GM18520 (cell line): ENCODE data around the gene THBD.

Source experiments
- ATAC-seq: cut with Tn5 transposase; IDR thresholded peaks from one replicate; pipeline ENCODE4 v1.9.1; 2021; ENCODE audit not compliant: unreplicated experiment

THBD gene, protein sequence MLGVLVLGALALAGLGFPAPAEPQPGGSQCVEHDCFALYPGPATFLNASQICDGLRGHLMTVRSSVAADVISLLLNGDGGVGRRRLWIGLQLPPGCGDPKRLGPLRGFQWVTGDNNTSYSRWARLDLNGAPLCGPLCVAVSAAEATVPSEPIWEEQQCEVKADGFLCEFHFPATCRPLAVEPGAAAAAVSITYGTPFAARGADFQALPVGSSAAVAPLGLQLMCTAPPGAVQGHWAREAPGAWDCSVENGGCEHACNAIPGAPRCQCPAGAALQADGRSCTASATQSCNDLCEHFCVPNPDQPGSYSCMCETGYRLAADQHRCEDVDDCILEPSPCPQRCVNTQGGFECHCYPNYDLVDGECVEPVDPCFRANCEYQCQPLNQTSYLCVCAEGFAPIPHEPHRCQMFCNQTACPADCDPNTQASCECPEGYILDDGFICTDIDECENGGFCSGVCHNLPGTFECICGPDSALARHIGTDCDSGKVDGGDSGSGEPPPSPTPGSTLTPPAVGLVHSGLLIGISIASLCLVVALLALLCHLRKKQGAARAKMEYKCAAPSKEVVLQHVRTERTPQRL

DNA sequence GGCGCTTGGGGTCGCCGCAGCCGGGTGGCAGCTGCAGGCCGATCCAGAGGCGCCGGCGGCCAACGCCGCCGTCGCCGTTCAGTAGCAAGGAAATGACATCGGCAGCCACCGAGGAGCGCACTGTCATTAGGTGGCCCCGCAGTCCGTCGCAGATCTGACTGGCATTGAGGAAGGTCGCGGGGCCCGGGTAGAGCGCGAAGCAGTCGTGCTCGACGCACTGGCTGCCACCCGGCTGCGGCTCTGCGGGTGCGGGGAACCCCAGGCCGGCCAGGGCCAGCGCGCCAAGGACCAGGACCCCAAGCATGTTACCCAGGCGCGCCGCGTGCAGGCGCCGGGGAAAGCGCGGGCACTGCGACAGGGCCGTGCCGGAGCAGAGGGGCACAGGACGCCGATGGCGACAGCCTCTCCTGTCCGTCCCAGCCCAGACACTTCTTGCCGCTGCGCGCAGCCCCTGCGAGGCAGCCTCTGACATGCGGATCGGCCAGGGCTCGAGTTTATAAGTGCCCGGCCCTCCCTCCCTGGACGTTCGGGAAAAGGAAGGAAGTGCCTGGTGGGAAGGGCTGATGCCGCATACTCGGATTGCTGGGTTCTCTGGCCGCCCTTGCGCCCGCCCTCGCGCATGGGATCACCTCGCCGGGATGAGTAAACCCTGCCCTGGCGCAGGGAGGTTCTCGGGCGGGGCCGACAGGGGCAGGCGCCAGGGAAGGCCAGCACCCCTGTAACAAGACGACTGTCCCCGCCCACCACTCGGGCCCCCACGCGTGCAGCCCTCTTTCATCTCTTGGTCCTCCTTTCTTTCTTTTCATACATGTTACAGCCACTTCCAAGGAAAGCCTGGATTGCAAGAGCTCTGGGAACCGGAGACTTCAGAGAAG lies at the start of gene THBD:
Gene THBD, minus strand, starts transcription at position 472 of the 875 bp plus-strand sequence. Its CDS starts 168 bp downstream, at position 304.
- ATAC-seq, result no peak

DNA sequence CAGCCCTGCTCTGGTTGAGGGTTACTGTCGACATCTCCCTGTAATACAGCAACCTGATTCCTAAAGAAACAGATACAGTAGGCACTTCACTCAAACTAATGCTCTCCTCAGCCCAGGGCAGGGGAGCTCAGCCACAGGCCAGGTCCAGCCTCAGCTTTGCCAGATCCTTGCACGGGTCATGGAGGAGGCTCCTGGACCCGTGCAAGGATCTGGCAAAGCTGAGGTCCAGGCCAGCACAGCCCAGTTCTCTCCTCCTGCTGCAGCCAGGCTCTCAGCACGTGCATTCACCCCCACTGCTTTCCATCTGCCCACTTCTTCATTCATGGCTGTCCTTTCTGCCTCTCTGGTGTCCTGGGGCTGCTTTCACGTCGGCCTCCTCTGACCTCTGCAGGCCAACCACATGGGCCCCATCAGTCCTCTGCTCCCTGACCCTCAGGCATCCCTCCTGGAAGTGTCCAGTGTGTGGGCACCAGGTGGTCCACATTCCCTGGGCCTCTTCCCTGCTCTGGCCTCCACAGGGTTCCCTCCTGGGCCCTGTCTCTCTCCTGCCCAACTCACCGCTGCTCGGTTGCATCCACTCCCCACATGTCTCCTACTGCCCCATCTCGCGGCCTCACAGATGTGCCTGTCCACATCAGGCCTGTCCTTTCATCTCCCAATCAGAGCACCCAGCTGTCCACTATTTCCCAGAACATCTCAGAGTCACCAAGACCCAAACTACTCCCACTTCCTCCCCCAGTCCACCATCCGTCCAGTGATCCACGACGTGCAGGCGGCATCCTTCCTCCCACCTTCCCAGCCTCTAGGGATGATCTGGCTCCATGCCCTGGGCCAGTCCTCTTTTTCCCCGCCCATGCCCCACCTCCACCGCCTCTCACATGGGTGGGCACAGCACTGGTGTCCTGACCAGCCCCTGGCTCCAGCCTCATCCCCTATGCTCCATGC lies 48.4 kb upstream of the THBD start:
- no peak for ATAC-seq

DNA sequence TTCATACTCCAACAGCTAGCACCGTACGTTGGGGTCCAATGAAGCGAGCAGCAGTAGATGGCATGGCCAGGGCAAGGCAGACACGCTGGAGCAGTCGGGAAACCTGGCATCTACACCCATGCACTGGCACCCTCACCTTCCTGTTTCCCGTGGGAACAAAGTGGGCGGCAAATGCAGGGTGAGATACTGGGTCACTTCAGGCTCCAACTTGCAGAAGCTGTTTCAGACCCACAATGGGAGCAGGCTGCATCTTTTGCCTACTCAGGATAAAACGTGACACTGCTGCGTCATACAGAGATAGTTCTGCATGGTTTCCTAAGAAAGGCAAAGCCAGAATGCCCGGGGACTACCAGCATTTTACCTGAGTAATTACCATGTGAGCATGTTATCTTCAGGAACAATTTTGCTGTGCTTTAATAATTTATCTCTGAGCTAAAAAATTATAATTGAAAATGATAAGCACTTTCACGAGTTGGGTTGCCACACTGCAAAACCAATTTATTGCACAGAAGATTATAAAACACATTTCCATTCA lies 47.6 kb upstream of the THBD start:
- ATAC-seq, result no peak

DNA sequence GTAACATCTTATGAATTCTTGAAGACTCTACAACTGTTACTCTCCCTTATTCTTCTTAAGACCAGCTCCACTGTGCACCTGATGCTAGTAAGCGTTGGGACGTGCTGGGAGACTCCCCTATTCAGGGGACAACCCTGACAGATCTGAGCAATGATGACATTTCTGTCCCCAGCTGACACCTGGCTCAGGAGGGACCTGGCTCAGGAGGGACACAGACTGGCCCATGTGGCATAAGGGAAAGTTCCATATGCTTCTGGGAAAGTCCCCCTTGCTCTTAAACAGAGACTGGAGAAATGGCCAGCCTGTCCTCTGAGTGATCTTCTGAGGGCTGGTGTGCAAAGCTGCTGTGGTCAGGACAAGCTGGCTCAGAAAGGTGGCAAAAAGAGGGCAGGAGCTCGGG lies 46.6 kb upstream of the THBD start:
- no peak for ATAC-seq

DNA sequence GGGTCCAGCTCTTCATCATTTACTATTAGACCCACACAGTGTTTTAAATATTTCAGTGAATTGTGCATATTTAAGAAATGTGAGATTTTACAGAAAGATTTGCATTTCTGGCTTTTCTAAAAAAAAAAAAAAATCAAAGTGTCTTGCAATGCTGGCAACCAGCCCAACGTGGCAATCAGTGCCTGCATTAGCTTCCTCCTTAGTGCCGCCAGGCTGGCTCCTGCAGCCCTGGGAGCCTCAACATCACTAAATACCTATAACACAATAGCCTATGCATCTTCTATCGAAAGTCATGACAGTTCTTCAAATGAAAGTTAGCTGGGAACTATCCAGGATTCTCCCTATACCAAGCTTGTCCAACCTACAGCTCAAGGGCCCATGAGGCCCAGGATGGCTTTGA lies 46.0 kb upstream of the THBD start:
- no peak for ATAC-seq

DNA sequence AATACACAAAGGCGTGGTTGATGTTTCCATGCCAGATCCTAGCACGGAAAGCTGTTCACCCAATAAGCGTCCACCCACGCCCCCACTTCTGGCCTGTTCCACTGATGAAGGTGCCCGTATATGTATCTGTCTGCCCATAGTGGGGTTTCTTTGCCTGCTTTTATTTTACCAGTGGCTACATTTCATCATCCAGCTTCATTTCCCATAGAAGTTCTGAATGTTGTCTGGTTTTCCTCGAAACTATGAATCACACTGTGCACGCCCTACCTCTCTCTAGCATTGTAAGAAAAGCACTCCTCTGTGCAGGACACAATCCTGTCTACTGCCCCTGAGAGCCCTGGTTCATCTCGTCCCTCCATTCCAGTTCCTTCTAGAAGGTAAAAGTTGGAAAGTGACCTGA lies 45.5 kb upstream of the THBD start:
- ATAC-seq, result no peak

DNA sequence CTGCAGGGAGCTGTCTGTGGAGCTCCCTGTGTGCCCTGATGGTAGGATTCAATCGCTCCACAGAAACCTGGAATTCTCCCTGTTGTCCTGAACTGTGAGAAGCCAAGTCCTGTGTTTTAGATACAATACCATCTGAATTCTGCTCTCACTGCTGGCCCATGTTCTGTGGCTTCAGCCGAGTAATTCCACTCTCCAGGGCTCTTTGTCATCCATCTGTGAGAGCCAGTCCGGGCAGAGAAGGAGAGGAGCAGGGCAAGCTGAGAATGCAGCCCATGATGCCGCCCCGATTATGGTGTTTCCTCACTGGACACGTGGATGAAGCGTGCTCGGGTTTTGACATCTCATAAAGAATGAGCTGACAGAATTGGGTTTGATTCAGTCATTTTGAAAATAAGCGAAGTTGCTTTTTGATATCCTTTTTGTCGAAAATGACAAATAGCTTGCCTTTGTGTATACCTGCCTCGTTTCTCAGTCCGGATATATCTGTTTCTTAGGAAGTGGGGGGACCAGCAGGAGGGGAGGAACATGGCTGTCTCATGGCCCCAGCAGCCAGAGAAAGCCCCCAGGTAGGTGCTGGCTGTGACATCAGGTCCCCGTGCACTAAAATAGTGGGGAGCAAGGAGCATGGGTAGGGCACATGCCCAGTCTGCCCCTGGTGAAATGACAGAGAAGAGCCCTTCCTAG lies 44.9 kb upstream of the THBD start:
- ATAC-seq, result no peak

DNA sequence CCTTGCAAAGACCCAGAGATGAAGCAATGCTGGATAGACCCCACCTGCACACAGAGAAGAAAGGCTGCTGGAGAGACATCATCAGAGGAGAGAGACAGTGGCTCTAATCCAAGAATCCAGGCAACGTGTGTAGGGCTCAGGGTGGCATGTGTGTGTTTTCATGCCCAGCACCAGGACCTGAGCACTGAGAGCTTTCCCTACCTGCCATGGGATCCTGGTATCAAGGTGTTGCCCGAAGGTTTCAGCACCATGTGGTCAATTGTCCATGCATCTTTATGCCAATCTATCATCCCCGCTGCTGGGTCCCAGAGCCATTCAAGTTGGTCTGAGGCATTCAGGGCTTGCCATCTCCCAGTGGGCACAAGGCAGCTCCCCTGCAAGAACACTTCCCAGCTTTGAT lies 44.1 kb upstream of the THBD start:
- no peak for ATAC-seq

DNA sequence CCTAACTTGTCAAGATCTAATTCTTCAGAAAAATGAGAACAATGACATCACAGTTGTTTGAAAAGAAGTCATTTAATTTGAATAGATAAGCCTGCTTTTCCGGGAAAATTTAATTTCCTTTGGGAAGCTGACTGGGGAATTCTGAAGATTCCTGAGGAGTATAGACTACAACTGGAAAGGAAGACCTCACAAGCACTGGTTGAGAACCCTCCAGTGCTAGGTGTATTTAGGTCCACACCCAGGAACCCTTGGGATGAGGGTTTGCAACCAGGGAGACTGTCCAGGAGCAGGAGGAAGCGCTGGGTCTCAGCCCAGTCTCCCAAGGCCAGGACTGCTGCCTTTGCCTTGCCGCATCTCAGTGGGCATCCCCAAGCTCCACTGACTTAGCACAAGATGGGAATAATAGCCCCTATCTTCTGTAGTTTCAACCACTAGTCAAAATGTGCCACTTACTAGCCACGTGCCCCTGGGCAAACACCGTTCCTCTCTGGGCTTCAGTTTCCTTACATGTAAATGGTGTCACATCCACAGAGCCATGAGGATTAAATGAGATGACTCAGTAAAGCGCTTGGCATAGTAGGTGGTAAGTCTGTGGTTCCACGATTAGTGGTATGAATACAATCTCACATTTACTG lies 43.5 kb upstream of the THBD start:
- no peak for ATAC-seq

DNA sequence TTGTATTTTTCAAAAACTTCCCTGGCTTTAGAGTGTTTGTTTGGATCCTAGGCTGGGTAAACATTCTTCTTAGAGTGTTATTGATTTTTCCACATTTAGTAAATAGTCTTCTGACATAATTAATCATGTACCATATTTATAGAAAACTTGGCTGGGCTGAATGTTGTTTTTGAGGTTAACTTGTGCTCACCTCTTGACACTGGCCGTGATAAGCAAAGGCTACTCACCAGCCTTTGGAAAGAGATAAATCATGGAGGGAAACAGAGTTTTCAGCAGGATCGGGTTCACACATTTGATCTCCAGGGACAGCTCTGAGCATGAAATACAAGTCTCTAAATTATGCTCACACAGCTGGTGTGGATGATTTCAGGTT lies 42.9 kb upstream of the THBD start:
- no peak for ATAC-seq

DNA sequence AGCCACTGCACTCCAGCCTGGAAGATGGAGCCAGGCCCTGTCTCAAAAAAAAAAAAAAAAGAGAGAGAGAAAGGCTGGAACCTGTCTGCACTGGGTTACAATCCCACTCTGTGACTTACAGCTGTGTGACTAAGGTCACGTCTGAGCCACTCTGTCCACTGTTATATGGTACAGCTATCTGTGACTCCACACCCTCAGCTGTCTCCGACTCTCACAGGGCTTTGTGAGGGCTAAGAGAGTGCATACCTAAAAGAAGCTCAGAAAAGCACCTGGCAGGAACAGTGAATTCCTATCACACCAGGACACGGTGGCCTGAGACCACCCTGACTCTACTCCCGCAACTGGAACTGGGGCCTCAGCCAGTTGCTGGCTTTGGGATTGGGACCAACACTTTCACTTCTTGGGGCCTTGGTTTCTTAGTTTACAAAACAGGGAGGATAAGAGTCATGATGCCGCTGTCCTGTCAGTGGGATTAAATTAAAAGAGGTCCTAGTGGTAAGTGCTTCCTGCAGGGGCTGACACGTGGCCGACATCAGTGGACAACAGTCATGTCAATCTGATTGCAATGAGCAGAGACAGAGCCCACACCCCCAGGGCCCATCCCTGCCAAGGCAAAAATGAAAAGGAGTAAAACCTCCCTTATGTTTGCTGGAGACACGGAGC lies 42.4 kb upstream of the THBD start:
- no peak for ATAC-seq

DNA sequence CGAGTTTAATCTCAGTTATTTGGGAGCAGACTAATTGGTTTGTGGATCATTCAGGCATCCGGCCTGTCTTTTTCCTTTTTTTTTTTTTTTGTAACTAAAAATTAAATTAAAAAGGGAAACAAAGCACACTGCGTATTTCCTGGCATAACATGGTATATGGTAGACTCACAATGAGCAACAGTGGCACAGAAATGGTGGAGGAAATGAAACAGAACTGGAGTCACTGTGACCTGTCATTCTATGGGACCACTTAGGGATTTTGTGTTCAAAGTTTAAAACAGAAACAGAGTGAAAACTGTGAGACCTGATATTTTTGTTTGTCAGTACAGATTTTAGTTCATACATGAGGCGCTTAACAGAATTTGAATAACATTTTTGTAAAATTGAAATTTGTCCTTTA lies 41.4 kb upstream of the THBD start:
- no peak for ATAC-seq

DNA sequence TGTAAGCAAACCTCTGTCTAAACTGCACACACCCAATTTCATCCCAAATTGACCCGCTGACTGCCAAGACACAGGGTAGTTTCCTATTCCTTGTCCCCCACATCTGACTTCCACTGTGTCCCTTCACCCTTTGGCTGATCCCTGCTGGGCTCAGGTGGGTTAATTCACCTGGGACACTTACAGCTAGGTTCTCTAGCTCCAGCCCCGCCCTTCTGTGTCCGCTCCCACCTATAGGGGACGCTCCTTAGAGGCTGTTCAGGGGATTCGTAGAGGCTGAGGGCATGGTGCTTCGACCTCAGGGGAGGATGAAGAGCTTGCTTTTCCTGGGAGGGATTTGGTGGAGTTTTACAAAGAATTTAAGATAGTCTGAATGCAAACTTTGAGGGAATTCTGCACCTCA lies 40.7 kb upstream of the THBD start:
- no peak for ATAC-seq

DNA sequence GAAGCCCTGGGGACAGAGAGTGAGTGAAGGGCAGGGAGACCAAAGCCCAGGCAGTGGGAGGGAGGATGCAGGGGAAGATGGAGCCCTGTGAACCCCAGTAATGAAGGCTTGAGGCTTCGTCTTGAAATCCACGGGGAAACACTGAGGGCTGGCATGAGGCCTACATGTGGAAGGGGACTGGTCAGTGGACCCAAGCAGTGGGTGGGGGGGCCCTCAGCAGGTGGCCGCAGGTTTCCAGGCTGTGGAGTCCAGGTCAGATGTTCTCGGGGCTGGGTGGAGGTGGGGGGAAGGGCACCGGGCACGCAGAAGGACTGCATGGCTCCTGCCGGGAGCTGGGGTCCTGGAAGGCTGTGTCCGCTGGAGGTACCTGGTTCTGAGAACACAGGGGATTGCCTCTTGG lies 39.4 kb upstream of the THBD start:
- no peak for ATAC-seq

DNA sequence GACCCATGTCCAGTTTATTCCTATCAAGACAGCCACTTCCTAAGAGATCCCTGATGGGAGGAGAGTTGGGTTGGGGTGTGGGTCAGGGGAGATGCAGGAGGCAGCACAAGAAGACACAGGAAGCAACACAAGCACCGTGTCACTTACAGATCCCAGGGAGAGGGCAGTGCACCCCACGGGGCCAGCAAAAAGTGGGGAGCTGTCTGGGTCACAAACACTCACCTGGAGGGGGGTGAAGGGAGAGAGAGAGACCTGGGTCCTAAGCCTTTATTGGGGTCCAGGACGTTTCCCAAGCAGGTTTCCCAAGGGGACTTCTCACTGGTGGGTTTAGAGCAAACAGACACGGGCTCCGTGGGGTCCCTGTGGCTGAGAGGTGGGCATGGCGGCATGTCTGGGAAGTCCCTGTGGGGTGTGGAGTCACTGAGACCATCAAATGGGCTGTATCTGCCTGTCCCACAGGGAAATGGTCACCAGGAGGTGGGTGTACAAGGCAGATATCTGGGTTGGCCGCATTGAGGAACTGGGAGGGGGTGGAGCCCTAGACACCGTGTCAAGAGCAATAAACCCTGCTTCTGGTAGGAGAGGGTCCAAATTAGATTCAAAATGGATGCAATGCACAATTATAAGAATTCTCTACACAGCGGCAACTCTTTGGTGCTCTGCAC lies 38.2 kb upstream of the THBD start:
- ATAC-seq, result no peak

DNA sequence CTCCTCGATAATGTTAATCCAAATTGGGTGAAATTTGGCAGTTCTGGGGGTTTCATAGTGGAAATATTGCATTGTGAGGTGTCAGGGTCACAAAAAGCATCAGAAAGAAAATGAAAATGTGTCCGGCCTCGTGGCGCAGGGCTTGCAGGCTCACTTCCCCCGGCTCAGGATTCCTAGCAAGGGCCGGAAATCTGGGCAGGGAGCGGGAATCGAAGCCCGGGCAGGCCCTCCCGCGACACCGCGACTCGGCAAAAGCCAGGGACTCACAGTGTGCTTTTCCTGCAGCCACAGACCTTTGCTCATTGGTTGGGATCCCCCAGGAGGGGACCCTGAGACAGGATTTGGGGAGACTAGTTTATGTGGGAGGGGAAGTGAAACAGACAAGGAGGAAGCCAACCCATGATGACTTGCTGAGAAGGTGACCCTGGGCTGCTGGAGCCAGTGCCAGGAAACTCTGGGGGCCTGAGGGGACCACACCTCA lies 37.5 kb upstream of the THBD start:
- ATAC-seq, result no peak

DNA sequence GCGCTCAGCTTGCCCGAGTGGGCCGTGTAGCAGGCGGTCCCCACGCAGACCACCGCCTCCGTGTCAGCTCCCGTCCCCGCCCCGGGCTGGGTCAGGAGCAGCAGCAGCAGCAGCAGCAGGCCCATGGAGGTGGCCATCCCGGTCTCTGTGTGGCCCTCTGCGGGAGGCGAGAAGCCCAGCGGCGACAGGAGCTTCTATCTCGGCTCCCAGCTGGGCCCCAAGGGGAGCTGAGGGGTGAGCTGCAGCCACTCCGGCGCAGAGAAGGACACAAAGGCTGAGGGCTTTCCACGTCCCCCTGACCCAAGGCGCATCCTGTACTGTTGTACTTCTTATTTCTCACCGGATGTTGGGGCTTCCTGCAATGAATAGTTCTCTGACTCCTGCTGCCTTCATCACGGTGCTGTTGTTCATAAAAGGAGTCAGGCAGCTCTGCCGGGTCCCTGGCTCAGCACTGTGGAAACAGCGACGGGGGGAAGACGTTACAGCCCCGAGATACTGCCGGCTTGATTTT lies 36.6 kb upstream of the THBD start, which contains the start of gene CD93:
Gene CD93, minus strand, starts transcription at position 269 of the 511 bp plus-strand sequence. Its CDS starts 132 bp downstream, at position 137.
- peak; percentile 56 for ATAC-seq
